ENCODE measurements around the gene CHCHD1.
"Not testable (repeated sequence)": the region's sequence is repeated elsewhere in the genome, so short reads cannot be mapped to it uniquely, and the experiment has no call there.

Gene CHCHD1

GRCh38 chr10:73790886-73791625, 9.2 kb downstream of the CHCHD1 start:
- no peak for TF ChIP-seq CTCF (IDR thresholded peaks at IDR 0.05; ENCODE audit: low read depth, low read length)
- H3K4me3 ChIP-seq (replicated peaks in 1 of 2; ENCODE audit: low read depth in 2 of 2, low read length in 2 of 2): no peak overlapping the region
- DNase-seq (ENCODE audit: low read depth in 2 of 2): no peak

GRCh38 chr10:73791871-73792400, 10.1 kb downstream of the CHCHD1 start:
- DNase-seq (ENCODE audit: low read depth in 2 of 2): no peak
- H3K4me3 ChIP-seq (replicated peaks in 1 of 2; ENCODE audit: low read depth in 2 of 2, low read length in 2 of 2): no peak overlapping the region
- no peak for TF ChIP-seq CTCF (IDR thresholded peaks at IDR 0.05; ENCODE audit: low read depth, low read length)

GRCh38 chr10:73793456-73793855, 11.6 kb downstream of the CHCHD1 start:
- no peak for TF ChIP-seq CTCF (IDR thresholded peaks at IDR 0.05; ENCODE audit: low read depth, low read length)
- no peak for DNase-seq (ENCODE audit: low read depth in 2 of 2)
- no peak overlapping the region for H3K4me3 ChIP-seq (replicated peaks in 1 of 2; ENCODE audit: low read depth in 2 of 2, low read length in 2 of 2)

- not testable (repeated sequence) for DNase-seq (ENCODE audit: low read depth in 2 of 2); H3K4me3 ChIP-seq (replicated peaks in 1 of 2; ENCODE audit: low read depth in 2 of 2, low read length in 2 of 2)
Measured at GRCh38 chr10:73795491-73795890, 13.6 kb downstream of the CHCHD1 start.

- DNase-seq (ENCODE audit: low read depth in 2 of 2); H3K4me3 ChIP-seq (replicated peaks in 1 of 2; ENCODE audit: low read depth in 2 of 2, low read length in 2 of 2): not testable (repeated sequence)
Measured at GRCh38 chr10:73796035-73796434, 14.2 kb downstream of the CHCHD1 start.

GRCh38 chr10:73796766-73797165, 14.9 kb downstream of the CHCHD1 start:
- DNase-seq (ENCODE audit: low read depth in 2 of 2): no peak
- no peak overlapping the region for H3K4me3 ChIP-seq (replicated peaks in 1 of 2; ENCODE audit: low read depth in 2 of 2, low read length in 2 of 2)
- TF ChIP-seq CTCF (IDR thresholded peaks at IDR 0.05; ENCODE audit: low read depth, low read length): no peak

GRCh38 chr10:73797324-73798025, 15.6 kb downstream of the CHCHD1 start:
- TF ChIP-seq CTCF (IDR thresholded peaks at IDR 0.05; ENCODE audit: low read depth, low read length): no peak

More at GRCh38 chr10:73797324-73798025, 15.6 kb downstream of the CHCHD1 start:
- DNase-seq (ENCODE audit: low read depth in 2 of 2): no peak
- H3K4me3 ChIP-seq (replicated peaks in 1 of 2; ENCODE audit: low read depth in 2 of 2, low read length in 2 of 2): no peak overlapping the region

Measured in cardiac fibroblast (primary cell).